Stimulated activated CD4-positive, alpha-beta T cell treated with anti-CD3 and anti-CD28 coated beads, Interleukin-4, amount 100 ng/mL, for 1 hour (primary cell): ENCODE data around the gene PFKL.

Experiments
- DNase-seq: peaks from one replicate; pipeline ENCODE4 v3.0.0-alpha.2; 2020

The PFKL gene

DNA sequence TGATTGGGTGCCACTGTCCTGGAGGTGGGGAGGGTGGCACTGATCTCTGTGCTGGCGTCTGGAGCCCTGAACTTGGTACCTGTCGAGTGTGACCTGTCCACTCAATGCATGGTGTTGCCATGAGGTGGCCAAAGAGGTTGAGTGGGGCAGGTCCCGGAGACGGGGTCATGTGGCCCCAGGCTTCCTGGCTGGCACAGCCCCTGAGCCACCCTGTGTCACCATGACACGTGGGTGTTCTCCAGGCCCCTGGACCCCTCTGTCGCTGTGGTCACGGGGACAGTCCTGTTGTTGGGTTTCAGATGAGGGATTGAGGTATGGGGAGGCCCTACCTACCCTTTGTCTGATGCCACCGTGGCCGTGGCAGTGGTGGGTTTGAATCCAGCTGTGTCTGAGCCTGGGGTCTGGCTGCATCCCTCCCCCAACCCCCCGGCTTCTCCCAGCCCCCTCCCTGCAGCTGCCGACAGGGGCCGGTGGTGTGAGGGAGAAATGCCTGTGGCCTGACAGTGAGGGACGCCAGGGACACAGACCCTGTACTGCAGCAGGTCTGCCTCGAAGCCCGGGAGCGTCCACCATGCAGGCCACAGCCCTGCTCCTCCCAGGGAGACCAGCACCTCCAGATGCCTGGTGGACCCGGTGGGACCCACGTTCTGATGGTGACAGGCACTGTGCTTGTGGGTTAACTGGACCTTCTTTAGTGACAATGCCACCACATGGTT is 65.6 kb downstream of the PFKL start:
- DNase-seq = no peak

DNA sequence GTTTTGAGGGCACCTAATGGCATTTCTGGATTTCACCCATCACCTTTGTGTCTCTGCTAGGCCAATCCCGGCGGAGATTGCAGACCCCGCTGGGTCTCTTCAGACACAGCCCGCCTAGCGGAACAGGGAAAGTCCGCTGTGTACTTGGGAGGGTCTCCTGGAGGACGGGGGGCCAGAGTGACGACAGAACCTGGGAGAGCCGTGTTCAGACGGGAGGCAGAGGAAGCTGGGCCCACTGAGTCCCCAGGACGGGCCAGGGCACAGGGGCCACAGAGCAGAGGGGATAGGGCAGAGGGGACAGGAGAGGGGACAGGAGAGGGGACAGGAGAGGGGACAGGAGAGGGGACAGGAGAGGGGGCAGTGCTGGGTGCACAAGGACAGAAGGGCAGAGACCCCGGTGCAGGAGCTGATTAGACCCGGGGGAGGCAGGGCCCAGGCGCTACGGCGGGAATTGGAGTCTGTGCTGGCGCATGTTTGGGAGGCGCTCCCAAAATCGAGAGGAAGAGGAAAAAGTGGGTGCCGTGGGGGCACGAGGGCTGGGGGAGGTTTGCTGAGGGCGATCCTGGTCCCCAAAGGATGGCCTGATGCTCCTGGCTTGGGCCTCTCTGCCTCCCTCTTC is 66.2 kb downstream of the PFKL start:
- DNase-seq = no peak

DNA sequence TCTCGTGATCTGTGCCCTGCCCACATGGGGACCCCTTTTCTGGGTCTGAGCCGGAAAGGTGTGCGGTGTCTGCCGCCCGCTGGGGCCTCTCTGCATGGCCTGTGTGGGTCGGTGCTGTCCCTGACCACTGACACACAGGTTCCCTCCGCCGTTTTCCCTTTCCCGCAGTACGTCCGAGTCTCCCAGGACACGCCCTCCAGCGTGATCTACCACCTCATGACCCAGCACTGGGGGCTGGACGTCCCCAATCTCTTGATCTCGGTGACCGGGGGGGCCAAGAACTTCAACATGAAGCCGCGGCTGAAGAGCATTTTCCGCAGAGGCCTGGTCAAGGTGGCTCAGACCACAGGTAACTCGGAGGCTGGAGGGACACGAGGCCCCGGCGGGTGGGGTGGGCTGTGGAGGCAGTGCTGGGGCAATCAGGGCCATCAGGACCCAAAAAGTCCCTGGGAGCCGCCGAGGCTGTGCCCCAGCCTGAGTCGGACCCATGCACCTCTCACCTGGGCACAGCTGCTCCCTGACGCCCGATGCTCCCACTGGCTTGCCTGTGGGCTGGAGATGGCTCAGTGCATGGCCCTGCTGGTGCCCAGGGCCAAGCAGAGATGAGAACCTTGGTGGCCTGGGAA is 66.8 kb downstream of the PFKL start:
- no peak for DNase-seq

DNA sequence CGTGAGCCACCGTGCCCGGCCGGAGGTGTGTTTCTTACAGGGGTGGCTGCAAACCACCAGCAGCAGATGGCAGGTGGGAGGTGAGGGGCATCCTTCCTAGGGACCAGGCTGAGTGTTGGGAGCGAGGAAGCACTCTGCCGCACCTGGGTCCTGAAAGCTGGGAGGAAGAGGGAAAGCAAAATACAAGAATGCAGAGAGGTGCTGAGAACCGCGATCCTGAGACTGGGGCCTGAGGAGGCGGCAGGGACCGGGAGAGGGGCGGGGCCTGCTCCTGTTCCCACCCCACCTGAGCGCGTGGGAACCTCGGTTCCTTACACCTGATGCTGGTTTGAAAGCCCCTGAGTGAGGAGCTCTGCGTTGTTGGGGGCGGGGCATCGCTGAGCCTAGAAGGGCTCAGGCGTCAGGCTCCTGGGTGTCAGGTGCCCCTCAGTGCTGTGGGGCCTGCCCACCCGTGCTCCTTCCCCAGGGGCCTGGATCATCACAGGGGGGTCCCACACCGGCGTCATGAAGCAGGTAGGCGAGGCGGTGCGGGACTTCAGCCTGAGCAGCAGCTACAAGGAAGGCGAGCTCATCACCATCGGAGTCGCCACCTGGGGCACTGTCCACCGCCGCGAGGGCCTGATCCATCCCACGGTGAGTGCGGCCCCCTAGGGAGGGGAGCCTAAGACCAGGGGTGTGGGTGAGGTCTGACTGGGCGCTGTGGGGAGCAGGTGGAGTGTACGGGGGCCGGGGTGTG is 69.0 kb downstream of the PFKL start:
- no peak for DNase-seq

DNA sequence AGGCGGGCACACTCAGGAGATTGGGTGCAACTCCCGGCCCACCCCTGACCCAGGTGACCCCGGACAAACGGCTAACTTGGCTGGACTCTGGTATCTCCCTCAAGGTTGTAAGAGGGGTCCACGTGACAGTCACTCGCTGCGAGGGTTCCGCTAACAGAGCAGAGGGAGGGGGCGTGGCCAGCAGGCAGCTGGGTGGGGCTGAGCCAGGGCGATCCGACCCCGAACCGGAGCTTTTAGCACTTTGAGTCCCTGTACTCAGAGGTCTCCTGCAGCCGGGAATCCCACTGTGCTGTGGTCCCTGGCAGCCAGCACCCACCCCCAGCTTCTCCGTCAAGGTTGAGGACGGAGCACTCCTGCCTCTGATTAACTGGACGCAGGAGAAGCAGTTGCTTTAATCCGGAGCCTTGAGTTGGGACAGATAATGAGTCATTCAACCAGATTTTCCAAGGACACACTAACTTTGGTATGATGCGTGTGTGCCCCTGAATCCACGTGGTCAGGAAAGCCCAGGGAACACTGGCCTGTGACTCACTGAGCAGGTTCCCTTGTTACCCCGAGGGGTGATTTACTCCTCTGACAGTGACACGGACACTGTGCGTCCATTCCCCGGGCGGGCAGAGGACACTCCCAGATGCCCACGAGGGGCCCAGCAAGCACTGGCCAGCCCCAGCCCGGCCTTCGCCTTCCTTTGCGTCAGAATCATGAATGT is 70.3 kb downstream of the PFKL start:
- no peak for DNase-seq

DNA sequence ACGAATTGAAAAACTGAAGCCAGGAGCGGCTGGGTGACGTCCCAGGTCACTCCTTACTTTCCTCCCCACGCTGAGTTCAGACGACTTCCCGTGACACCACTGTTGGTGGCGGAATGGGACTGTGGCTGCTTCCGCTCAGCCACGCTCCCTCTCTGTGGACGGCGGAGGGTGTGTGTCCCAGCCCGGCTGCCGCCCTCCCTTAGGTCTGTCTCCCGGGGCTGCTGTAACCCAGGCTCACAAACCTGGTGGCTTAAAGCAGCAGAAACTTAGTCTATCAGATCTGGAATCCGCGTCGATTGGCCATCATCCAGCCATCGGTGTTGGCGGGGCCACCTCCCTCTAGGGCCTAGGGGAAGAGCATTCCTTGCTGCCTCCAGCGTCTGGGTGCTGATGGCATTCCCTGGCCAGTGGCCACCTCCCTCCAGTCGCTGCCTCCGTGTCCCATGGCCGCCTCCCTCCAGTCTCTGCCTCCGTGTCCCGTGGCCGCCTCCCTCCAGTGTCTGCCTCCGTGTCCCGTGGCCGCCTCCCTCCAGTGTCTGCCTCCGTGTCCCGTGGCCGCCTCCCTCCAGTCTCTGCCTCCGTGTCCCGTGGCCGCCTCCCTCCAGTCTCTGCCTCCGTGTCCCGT is 71.0 kb downstream of the PFKL start:
- DNase-seq = no peak

DNA sequence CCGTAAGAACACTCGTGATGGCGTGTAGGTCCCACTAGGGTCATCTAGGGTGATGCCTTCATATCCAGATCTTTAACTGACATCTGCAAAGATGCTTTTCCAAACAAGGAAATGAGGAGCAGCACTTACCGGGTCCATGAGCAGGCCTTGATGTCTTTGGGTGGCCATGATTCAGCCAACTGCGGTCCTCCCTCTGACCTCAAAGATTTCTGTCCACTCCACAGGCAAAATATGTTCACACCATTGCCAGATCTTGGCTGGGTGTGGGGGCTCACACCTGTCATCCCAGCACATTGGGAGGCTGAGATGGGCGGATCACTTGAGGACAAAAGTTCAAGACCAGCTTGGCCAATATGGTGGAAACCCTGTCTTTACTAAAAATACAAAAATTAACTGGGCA is 71.7 kb downstream of the PFKL start:
- DNase-seq = no peak

DNA sequence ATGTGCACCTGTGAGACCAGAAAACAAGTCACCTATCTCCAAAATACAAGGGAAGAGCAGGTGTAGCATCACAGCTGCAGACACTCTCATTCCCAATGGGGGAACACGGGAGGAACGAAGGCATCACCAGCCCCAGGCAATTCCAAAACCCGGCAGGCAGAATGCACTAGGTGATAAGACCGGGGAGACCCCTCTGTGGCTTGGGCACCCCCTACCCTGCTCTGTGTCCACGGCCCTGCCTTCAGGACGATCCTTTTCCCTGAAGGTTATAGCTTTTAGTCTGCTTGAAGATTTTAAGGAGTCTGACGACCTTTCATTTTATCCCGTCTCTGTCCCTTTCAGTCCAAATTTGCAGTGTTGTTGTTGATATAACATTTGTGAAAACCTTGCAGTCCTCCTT is 72.8 kb downstream of the PFKL start:
- no peak for DNase-seq

DNA sequence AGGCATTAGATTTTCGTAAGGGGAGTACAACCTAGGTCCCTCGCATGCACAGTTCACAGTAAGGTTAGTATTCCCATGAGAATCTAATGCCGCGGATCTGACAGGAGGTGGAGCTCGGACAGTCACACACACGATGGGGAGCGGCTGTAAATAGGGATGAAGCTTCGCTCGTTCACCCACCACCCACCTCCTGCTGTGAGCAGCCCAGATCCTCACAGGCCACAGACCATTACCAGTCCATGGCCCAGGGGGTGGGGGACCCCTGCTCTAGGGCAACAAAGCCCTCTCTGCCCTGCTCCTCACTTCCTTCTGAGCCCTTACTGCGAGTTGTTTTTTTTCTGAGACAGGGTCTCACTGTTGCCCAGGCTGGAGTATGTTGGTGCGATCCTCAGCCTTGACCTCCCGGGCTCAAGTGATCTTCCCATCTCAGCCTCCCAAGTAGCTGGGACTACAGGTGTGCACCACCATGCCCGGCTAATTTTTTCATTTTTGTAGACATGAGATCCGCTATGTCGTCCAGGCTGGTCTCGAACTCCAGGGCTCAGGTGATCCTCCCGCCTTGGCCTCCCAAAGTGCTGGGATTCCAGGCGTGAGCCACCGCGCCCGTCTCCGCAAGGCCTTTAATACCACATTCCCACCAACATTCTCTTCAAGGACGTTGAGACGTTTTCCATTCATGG is 74.9 kb downstream of the PFKL start:
- no peak for DNase-seq

DNA sequence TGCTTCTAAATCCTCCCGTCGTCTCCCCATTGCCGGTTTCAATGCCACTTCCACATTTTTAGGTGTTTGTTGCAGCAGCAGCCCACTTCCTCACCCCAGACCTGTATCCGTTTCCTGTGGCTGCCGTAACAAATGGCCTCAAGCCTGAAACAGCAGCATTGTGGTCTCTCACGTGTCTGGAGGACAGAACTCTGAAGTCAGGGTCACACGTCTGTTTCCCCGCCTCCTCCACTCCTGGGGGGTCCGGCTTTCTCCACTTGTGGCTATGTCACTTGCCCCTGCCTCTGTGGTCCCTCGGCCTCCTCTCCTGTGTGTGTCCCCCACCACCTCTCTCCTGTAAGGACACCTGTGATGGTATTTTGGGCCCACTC is 75.4 kb downstream of the PFKL start:
- DNase-seq = no peak

DNA sequence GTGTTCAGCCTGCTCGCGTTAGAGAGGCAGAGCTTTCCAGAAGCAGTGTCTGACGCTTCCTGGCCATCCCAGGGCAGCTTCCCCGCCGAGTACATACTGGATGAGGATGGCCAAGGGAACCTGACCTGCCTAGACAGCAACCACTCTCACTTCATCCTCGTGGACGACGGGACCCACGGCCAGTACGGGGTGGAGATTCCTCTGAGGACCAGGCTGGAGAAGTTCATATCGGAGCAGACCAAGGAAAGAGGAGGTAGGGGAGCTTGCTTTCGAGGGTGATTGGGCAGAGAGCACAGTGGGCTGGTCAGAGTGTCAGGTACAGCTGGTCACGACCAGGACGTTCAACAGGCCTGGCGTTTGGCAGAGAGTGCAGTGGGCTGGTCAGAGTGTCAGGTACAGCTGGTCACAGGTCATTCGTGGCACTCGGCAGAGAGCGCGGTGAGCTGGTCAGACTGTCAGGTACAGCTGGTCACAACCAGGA is 75.9 kb downstream of the PFKL start:
- no peak for DNase-seq

DNA sequence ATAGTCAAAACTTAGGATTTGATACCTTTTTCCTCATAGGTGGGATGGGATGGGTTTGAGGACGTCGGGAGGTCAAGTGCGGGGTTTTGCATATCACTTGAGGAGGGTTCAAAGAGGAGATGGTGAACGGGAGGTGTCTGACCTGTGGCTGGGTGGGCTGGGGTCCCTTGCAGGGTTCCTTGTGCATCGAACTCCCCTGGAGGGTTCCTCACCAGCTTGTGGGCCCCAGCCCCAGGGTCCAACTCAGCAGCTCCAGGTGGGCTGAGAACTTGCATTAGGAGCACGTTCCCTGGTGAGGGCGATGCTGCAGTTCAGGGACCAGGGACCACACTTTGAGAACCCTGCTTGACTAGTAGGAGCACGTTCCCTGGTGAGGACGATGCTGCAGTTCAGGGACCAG is 76.8 kb downstream of the PFKL start:
- no peak for DNase-seq
